A673 (cell line): ENCODE results near the gene SDHB.

Source experiments
- EZH2 ChIP-seq: fragments of 200-600 bp; sonication (generic); IDR thresholded peaks from 2 replicates; pipeline ENCODE4 v1.6.1; 2017; ENCODE audit warnings: borderline replicate concordance, low read depth, mild to moderate bottlenecking, mixed read lengths, antibody characterized with exemption, low read length; ENCODE audit not compliant: poor library complexity, severe bottlenecking
- TF ChIP-seq, protein P1 (sequence below): fragments of 300-800, 200-600 bp; sonication (generic); conservative IDR thresholded peaks from 2 replicates; pipeline ENCODE4 v1.5.1; 2017; ENCODE audit warnings: low read depth, mild to moderate bottlenecking, antibody characterized with exemption, low read length, moderate library complexity, mixed read lengths

GRCh38 chr1:17021896-17022295 is 31.9 kb downstream of the SDHB start:
- no peak for TF ChIP-seq EZH2
- TF ChIP-seq, protein P1, sequence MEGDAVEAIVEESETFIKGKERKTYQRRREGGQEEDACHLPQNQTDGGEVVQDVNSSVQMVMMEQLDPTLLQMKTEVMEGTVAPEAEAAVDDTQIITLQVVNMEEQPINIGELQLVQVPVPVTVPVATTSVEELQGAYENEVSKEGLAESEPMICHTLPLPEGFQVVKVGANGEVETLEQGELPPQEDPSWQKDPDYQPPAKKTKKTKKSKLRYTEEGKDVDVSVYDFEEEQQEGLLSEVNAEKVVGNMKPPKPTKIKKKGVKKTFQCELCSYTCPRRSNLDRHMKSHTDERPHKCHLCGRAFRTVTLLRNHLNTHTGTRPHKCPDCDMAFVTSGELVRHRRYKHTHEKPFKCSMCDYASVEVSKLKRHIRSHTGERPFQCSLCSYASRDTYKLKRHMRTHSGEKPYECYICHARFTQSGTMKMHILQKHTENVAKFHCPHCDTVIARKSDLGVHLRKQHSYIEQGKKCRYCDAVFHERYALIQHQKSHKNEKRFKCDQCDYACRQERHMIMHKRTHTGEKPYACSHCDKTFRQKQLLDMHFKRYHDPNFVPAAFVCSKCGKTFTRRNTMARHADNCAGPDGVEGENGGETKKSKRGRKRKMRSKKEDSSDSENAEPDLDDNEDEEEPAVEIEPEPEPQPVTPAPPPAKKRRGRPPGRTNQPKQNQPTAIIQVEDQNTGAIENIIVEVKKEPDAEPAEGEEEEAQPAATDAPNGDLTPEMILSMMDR = no peak
